ENCODE data around the gene AFAP1.

The AFAP1 gene

GRCh38 chr4:7978907-7979651 is 39.4 kb upstream of the AFAP1 start:
- POLR2A ChIA-PET: interaction anchor here (1.5 kb wide), 1 partner anchor 39 kb away, joined by 6 read pairs; the partner anchor contains the start of gene AFAP1
- DNase-seq (ENCODE audit: extremely low spot score): no peak
- TF ChIP-seq SP1 (IDR thresholded peaks at IDR 0.05) (no peak), ZNF384 (IDR thresholded peaks at IDR 0.05) (no peak), PKNOX1 (IDR thresholded peaks at IDR 0.05) (no peak), SUZ12 (IDR thresholded peaks at IDR 0.05) (no peak), LEF1 (IDR thresholded peaks at IDR 0.05; ENCODE audit: borderline replicate concordance) (no peak), TARDBP (IDR thresholded peaks at IDR 0.05) (no peak), ARNT (IDR thresholded peaks at IDR 0.05) (no peak), NFRKB (IDR thresholded peaks at IDR 0.05) (no peak), HDGF (IDR thresholded peaks at IDR 0.05; ENCODE audit: borderline replicate concordance) (no peak), BHLHE40 (IDR thresholded peaks at IDR 0.05; ENCODE audit: borderline replicate concordance) (no peak), CTBP1 (IDR thresholded peaks at IDR 0.05; ENCODE audit: borderline replicate concordance) (no peak), FOXM1 (IDR thresholded peaks at IDR 0.05; ENCODE audit: borderline replicate concordance) (no peak), L3MBTL2 (conservative IDR thresholded peaks at IDR 0.05) (no peak), ELF4 (IDR thresholded peaks at IDR 0.05) (no peak), FOXA1 (IDR thresholded peaks at IDR 0.05) (no peak), FOXK2 (IDR thresholded peaks at IDR 0.05) (no peak)
- CTCF ChIA-PET: interaction anchor here (1.2 to 1.5 kb wide), 2 partner anchors 135 to 177 kb away, joined by 3 to 5 read pairs; no protein-coding TSS in a partner anchor

GRCh38 chr4:7978489-7978888 is 38.8 kb upstream of the AFAP1 start:
- POLR2A ChIA-PET: interaction anchor here (1.5 kb wide), 1 partner anchor 39 kb away, joined by 6 read pairs; the partner anchor contains the start of gene AFAP1
- CTCF ChIA-PET: interaction anchor here (0.6 to 1.5 kb wide), 4 partner anchors 11 to 177 kb away, joined by 3 to 5 read pairs (median 3); no protein-coding TSS in a partner anchor
- TF ChIP-seq SUZ12 (IDR thresholded peaks at IDR 0.05) (no peak), FOXK2 (IDR thresholded peaks at IDR 0.05) (no peak), NFRKB (IDR thresholded peaks at IDR 0.05) (no peak), FOXM1 (IDR thresholded peaks at IDR 0.05; ENCODE audit: borderline replicate concordance) (no peak), HDGF (IDR thresholded peaks at IDR 0.05; ENCODE audit: borderline replicate concordance) (no peak), TARDBP (IDR thresholded peaks at IDR 0.05) (no peak), PKNOX1 (IDR thresholded peaks at IDR 0.05) (no peak), LEF1 (IDR thresholded peaks at IDR 0.05; ENCODE audit: borderline replicate concordance) (no peak), ARNT (IDR thresholded peaks at IDR 0.05) (no peak), SP1 (IDR thresholded peaks at IDR 0.05) (no peak), ZNF384 (IDR thresholded peaks at IDR 0.05) (no peak), L3MBTL2 (conservative IDR thresholded peaks at IDR 0.05) (no peak), FOXA1 (IDR thresholded peaks at IDR 0.05) (no peak), CTBP1 (IDR thresholded peaks at IDR 0.05; ENCODE audit: borderline replicate concordance) (no peak), ELF4 (IDR thresholded peaks at IDR 0.05) (no peak), BHLHE40 (IDR thresholded peaks at IDR 0.05; ENCODE audit: borderline replicate concordance) (no peak)
- DNase-seq (ENCODE audit: extremely low spot score): no peak

GRCh38 chr4:7976634-7977033 is 37.0 kb upstream of the AFAP1 start:
- no peak for DNase-seq (ENCODE audit: extremely low spot score)
- ChIA-PET POLR2A (no interaction called here), CTCF (no interaction called here)
- TF ChIP-seq FOXK2 (IDR thresholded peaks at IDR 0.05) (no peak), BHLHE40 (IDR thresholded peaks at IDR 0.05; ENCODE audit: borderline replicate concordance) (no peak), PKNOX1 (IDR thresholded peaks at IDR 0.05) (no peak), NFRKB (IDR thresholded peaks at IDR 0.05) (no peak)

- TF ChIP-seq L3MBTL2 (conservative IDR thresholded peaks at IDR 0.05) (no peak), PKNOX1 (IDR thresholded peaks at IDR 0.05) (no peak), FOXA1 (IDR thresholded peaks at IDR 0.05) (no peak), CTBP1 (IDR thresholded peaks at IDR 0.05; ENCODE audit: borderline replicate concordance) (no peak), FOXM1 (IDR thresholded peaks at IDR 0.05; ENCODE audit: borderline replicate concordance) (no peak), HDGF (IDR thresholded peaks at IDR 0.05; ENCODE audit: borderline replicate concordance) (no peak), ZNF384 (IDR thresholded peaks at IDR 0.05) (no peak), SUZ12 (IDR thresholded peaks at IDR 0.05) (no peak), LEF1 (IDR thresholded peaks at IDR 0.05; ENCODE audit: borderline replicate concordance) (no peak), TARDBP (IDR thresholded peaks at IDR 0.05) (no peak), SP1 (IDR thresholded peaks at IDR 0.05) (no peak), NFRKB (IDR thresholded peaks at IDR 0.05) (no peak), ARNT (IDR thresholded peaks at IDR 0.05) (no peak), ELF4 (IDR thresholded peaks at IDR 0.05) (no peak), FOXK2 (IDR thresholded peaks at IDR 0.05) (no peak), BHLHE40 (IDR thresholded peaks at IDR 0.05; ENCODE audit: borderline replicate concordance) (no peak)
- CTCF ChIA-PET: no interaction called here
- no peak for DNase-seq (ENCODE audit: extremely low spot score)
- POLR2A ChIA-PET: no interaction called here
Measured at GRCh38 chr4:7976025-7976424, 36.4 kb upstream of the AFAP1 start.

- TF ChIP-seq SUZ12 (IDR thresholded peaks at IDR 0.05): no peak
- no peak for TF ChIP-seq ARNT (IDR thresholded peaks at IDR 0.05)
- no peak for TF ChIP-seq FOXK2 (IDR thresholded peaks at IDR 0.05)
- no peak for TF ChIP-seq BHLHE40 (IDR thresholded peaks at IDR 0.05; ENCODE audit: borderline replicate concordance)
- TF ChIP-seq PKNOX1 (IDR thresholded peaks at IDR 0.05): no peak
- no peak for TF ChIP-seq LEF1 (IDR thresholded peaks at IDR 0.05; ENCODE audit: borderline replicate concordance)
- TF ChIP-seq HDGF (IDR thresholded peaks at IDR 0.05; ENCODE audit: borderline replicate concordance): no peak
- no peak for TF ChIP-seq TARDBP (IDR thresholded peaks at IDR 0.05)
- no peak for TF ChIP-seq ELF4 (IDR thresholded peaks at IDR 0.05)
- TF ChIP-seq NFRKB (IDR thresholded peaks at IDR 0.05): no peak
- no peak for TF ChIP-seq CTBP1 (IDR thresholded peaks at IDR 0.05; ENCODE audit: borderline replicate concordance)
- no peak for TF ChIP-seq FOXM1 (IDR thresholded peaks at IDR 0.05; ENCODE audit: borderline replicate concordance)
- no peak for TF ChIP-seq SP1 (IDR thresholded peaks at IDR 0.05)
- no peak for TF ChIP-seq FOXA1 (IDR thresholded peaks at IDR 0.05)
- no peak for TF ChIP-seq L3MBTL2 (conservative IDR thresholded peaks at IDR 0.05)
- no peak for TF ChIP-seq ZNF384 (IDR thresholded peaks at IDR 0.05)
- ChIA-PET CTCF (interaction anchor here (1.2 kb wide), 1 partner anchor 213 kb away, joined by 3 read pairs; no protein-coding TSS in a partner anchor), POLR2A (interaction anchor here (1.0 kb wide), 1 partner anchor 35 kb away, joined by 5 read pairs; the partner anchor contains the start of gene AFAP1)
- DNase-seq (ENCODE audit: extremely low spot score): no peak
Measured at GRCh38 chr4:7974425-7974824, 34.8 kb upstream of the AFAP1 start.
